Hepatocyte (in vitro differentiated cells): ENCODE results near the gene DIP2C. TPM values are rescaled to one million over a fixed set of nuclear protein-coding genes. Genes with fewer than 3 reads are reported as not detected.
A peak's percentile ranks its signal among the peaks of the same experiment; 100 is the strongest.

Experiments used
- DNase-seq: peaks from one replicate; pipeline ENCODE4 v3.0.0-alpha.2; 2016; ENCODE audit warnings: low spot score
- H2AFZ ChIP-seq: fragments of 200-600 bp; sonication (generic); 2 replicates; pipeline ENCODE4 v1.6.0; 2016; ENCODE audit warnings: antibody characterized with exemption, mild to moderate bottlenecking
- H3K27ac ChIP-seq: fragments of 200-600 bp; sonication (generic); 2 replicates; pipeline ENCODE4 v1.5.1; 2016; ENCODE audit warnings: mild to moderate bottlenecking
- H3K27me3 ChIP-seq: fragments of 200-600 bp; sonication (generic); 2 replicates; pipeline ENCODE4 v1.6.1; 2016
- H3K36me3 ChIP-seq: fragments of 200-600 bp; sonication (generic); replicated peaks from 2 replicates; pipeline ENCODE4 v1.5.1; 2016; ENCODE audit warnings: low read depth; ENCODE audit not compliant: insufficient read depth
- H3K4me1 ChIP-seq: fragments of 200-600 bp; sonication (generic); 2 replicates; pipeline ENCODE4 v1.5.1; 2016; ENCODE audit warnings: mild to moderate bottlenecking, moderate library complexity; ENCODE audit not compliant: insufficient read depth
- H3K4me2 ChIP-seq: fragments of 200-600 bp; sonication (generic); 2 replicates; pipeline ENCODE4 v1.6.0; 2016
- H3K4me3 ChIP-seq: fragments of 200-600 bp; sonication (generic); 2 replicates; pipeline ENCODE4 v1.5.1; 2016; ENCODE audit warnings: mild to moderate bottlenecking
- H3K79me2 ChIP-seq: fragments of 200-600 bp; sonication (generic); 2 replicates; pipeline ENCODE4 v1.6.0; 2017; ENCODE audit warnings: mild to moderate bottlenecking
- H3K9me2 ChIP-seq: fragments of 200-600 bp; sonication (generic); replicated peaks from 2 replicates; pipeline ENCODE4 v1.6.0; 2017; ENCODE audit warnings: mild to moderate bottlenecking; ENCODE audit not compliant: insufficient read depth
- H3K9me3 ChIP-seq: fragments of 200-600 bp; sonication (generic); 2 replicates; pipeline ENCODE4 v1.5.1; 2016; ENCODE audit warnings: low read depth, mild to moderate bottlenecking
- H4K20me1 ChIP-seq: fragments of 200-600 bp; sonication (generic); 2 replicates; pipeline ENCODE4 v1.6.0; 2016; ENCODE audit warnings: mild to moderate bottlenecking; ENCODE audit not compliant: insufficient read depth, poor library complexity, severe bottlenecking
- CTCF ChIP-seq: fragments of 200-600 bp; sonication (generic); IDR thresholded peaks from 2 replicates; pipeline ENCODE4 v1.5.1; 2016; ENCODE audit warnings: antibody characterized with exemption, mild to moderate bottlenecking; ENCODE audit not compliant: poor library complexity
- EZH2 ChIP-seq: fragments of 200-600 bp; sonication (generic); IDR thresholded peaks from 2 replicates; pipeline ENCODE4 v1.6.1; 2016; ENCODE audit warnings: antibody characterized with exemption, mild to moderate bottlenecking, borderline replicate concordance
- EZH2phosphoT487 ChIP-seq: fragments of 200-600 bp; sonication (generic); IDR thresholded peaks from one replicate; pipeline ENCODE4 v1.6.1; 2018; ENCODE audit warnings: antibody characterized with exemption, mild to moderate bottlenecking, low read depth, moderate library complexity; ENCODE audit not compliant: unreplicated experiment, severe bottlenecking
- WGBS: methylation state at CpG from one replicate; pipeline ENCODE4 v1.1.6; 2016; ENCODE audit warnings: low lambda C conversion rate; ENCODE audit errors: missing lambda C conversion rate; 5-methylcytosine and 5-hydroxymethylcytosine counted together
- polyA plus RNA-seq: library from polyadenylated mRNA; unstranded; fragments of >200 nt; fragmentation: Nextera tagmentation; extraction: Ambion mirVana; gene quantifications from 2 replicates; pipeline ENCODE4 v1.2.1, GENCODE V29; 2016
- total RNA-seq: library from RNA; depleted of rRNA; stranded (reverse); fragments of >200 nt; gene quantifications from 2 replicates; pipeline ENCODE4 v1.2.3, GENCODE V29; 2014

The DIP2C gene
- total and polyA plus RNA-seq, 2 experiments from 2014 or later = 11.1 to 12.8 TPM

- Histone ChIP-seq H3K27me3 (no peaks in the 10 kb centered on the region), H3K4me1 (peaks cover 11% of the 10 kb centered on the region), H2AFZ (no peak overlapping the region), H3K4me2 (no peak overlapping the region), H3K9me3 (no peaks in the 10 kb centered on the region), H3K79me2 (no peaks in the 10 kb centered on the region), H4K20me1 (no peaks in the 10 kb centered on the region), H3K9me2 (no peaks in the 10 kb centered on the region), H3K36me3 (no peaks in the 10 kb centered on the region), H3K27ac (no peak overlapping the region), H3K4me3 (no peak overlapping the region)
- 95% methylated on average over 5 of the region's 5 CpGs for WGBS
- TF ChIP-seq EZH2 = no peak
- TF ChIP-seq CTCF = no peak
- no peak for TF ChIP-seq EZH2phosphoT487
- DNase-seq = no peak
These were observed 379.1 kb downstream of the DIP2C start for GRCh38 chr10:310371-310770.

- no peaks in the 10 kb centered on the region for H3K36me3 ChIP-seq
- H3K4me2 ChIP-seq = peak overlapping the region; percentile 22
- H3K4me1 ChIP-seq = peaks cover 11% of the 10 kb centered on the region
- WGBS = 88% methylated on average over 15 of the region's 15 CpGs
- H4K20me1 ChIP-seq = no peaks in the 10 kb centered on the region
- no peaks in the 10 kb centered on the region for H3K9me3 ChIP-seq
- no peaks in the 10 kb centered on the region for H3K79me2 ChIP-seq
- TF ChIP-seq CTCF (no peak), EZH2 (no peak), EZH2phosphoT487 (no peak)
- H2AFZ ChIP-seq = no peak overlapping the region
- no peak overlapping the region for H3K4me3 ChIP-seq
- H3K27me3 ChIP-seq = no peaks in the 10 kb centered on the region
- H3K27ac ChIP-seq = no peak overlapping the region
- H3K9me2 ChIP-seq = no peaks in the 10 kb centered on the region
- peak; percentile 28 for DNase-seq
These were observed 380.8 kb downstream of the DIP2C start for GRCh38 chr10:308572-309085.

- no peaks in the 10 kb centered on the region for H3K9me2 ChIP-seq
- 96% methylated on average over 11 of the region's 11 CpGs for WGBS
- no peaks in the 10 kb centered on the region for H3K27me3 ChIP-seq
- no peak overlapping the region for H3K4me3 ChIP-seq
- H3K36me3 ChIP-seq = no peaks in the 10 kb centered on the region
- no peak for TF ChIP-seq CTCF
- no peak for TF ChIP-seq EZH2
- TF ChIP-seq EZH2phosphoT487 = no peak
- no peak overlapping the region for H2AFZ ChIP-seq
- H3K79me2 ChIP-seq = no peaks in the 10 kb centered on the region
- H3K27ac ChIP-seq = no peak overlapping the region
- no peaks in the 10 kb centered on the region for H3K9me3 ChIP-seq
- DNase-seq = no peak
- H4K20me1 ChIP-seq = no peaks in the 10 kb centered on the region
- H3K4me1 ChIP-seq = peaks cover 11% of the 10 kb centered on the region
- H3K4me2 ChIP-seq = peak overlapping the region; percentile 22
These were observed 381.4 kb downstream of the DIP2C start for GRCh38 chr10:308101-308500.

GRCh38 chr10:307659-308058 is 381.8 kb downstream of the DIP2C start:
- Histone ChIP-seq H3K36me3 (no peaks in the 10 kb centered on the region), H3K4me1 (peaks cover 11% of the 10 kb centered on the region), H3K27ac (no peak overlapping the region), H4K20me1 (no peaks in the 10 kb centered on the region), H3K9me3 (no peaks in the 10 kb centered on the region), H3K4me3 (no peak overlapping the region), H3K27me3 (no peaks in the 10 kb centered on the region), H3K4me2 (no peak overlapping the region), H3K9me2 (no peaks in the 10 kb centered on the region), H2AFZ (no peak overlapping the region), H3K79me2 (no peaks in the 10 kb centered on the region)
- DNase-seq = no peak
- 85% methylated on average over 5 of the region's 18 CpGs for WGBS
- TF ChIP-seq CTCF = no peak
- no peak for TF ChIP-seq EZH2phosphoT487
- TF ChIP-seq EZH2 = no peak
